B cell (primary cell): ENCODE data around the gene BLTP1. TPM values are rescaled to one million over a fixed set of nuclear protein-coding genes. Genes with fewer than 3 reads are reported as not detected.

ENCODE experiments used
- ATAC-seq: fragments of 200-7000 bp; cut with Tn5 transposase; one replicate; pipeline ENCODE4 v1.10.0; 2021; ENCODE audit warnings: low read depth, mild to moderate bottlenecking, moderate number of reproducible peaks, moderate library complexity
- CTCF ChIA-PET: fragments of 350-600 bp; sonication (Branson Sonifier 250); formaldehyde crosslinking; loops from one replicate; lab custom pipeline; 2021; ENCODE audit warnings: antibody characterized with exemption, inconsistent platforms; lab: Charles Lee
- POLR2A ChIA-PET: fragments of 350-600 bp; sonication (Branson Sonifier 250); formaldehyde crosslinking; loops from one replicate; lab custom pipeline; 2021; ENCODE audit warnings: antibody characterized with exemption; lab: Charles Lee
- DNase-seq: peaks from one replicate; pipeline ENCODE4 v3.0.0; 2013
- H2AFZ ChIP-seq: 2 replicates; pipeline ENCODE4 v1.6.1; 2012; ENCODE audit warnings: mild to moderate bottlenecking, low read depth, low read length; ENCODE audit not compliant: insufficient read depth, poor library complexity, severe bottlenecking
- H3K27ac ChIP-seq, 2 donors: 1 replicate in 1 of 2; 2 replicates in 1 of 2; pipeline ENCODE4 v1.5.1; 2012 to 2013; ENCODE audit warnings: low read length in 2 of 2, mild to moderate bottlenecking in 2 of 2, moderate library complexity in 1 of 2
- H3K27me3 ChIP-seq, 4 experiments: fragments of 200-600 bp in 1 of 4; sonication (generic) in 1 of 4; replicated peaks in 1 of 4; 1 replicate in 2 of 4; 2 replicates in 2 of 4; pipeline versions ENCODE4 v1.6.1 to v1.7.0; 2013 to 2016; ENCODE audit warnings: low read length in 3 of 4, mild to moderate bottlenecking in 2 of 4, mixed read lengths in 1 of 4, moderate library complexity in 1 of 4; ENCODE audit not compliant: insufficient read depth in 4 of 4, control insufficient read depth in 3 of 4; ENCODE audit errors: control extremely low read depth in 1 of 4
- H3K36me3 ChIP-seq, 2 experiments: replicated peaks in 1 of 2; 1 replicate in 1 of 2; 2 replicates in 1 of 2; pipeline versions ENCODE4 v1.6.1 to v1.7.1; 2013; ENCODE audit warnings: low read length in 1 of 2; ENCODE audit not compliant: insufficient read depth in 2 of 2, control insufficient read depth in 1 of 2; ENCODE audit errors: control extremely low read depth in 1 of 2, extremely low read depth in 1 of 2
- H3K4me1 ChIP-seq, 2 donors: fragments of 200-600 bp in 1 of 2; sonication (generic) in 1 of 2; 1 replicate in 1 of 2; 2 replicates in 1 of 2; pipeline versions ENCODE4 v1.5.1 to v1.6.1; 2013 to 2017; ENCODE audit warnings: low read length in 2 of 2; ENCODE audit not compliant: control insufficient read depth in 2 of 2, insufficient read depth in 2 of 2
- H3K4me2 ChIP-seq: replicated peaks from 2 replicates; pipeline ENCODE3; 2012; ENCODE audit warnings: mild to moderate bottlenecking, low read depth, low read length; ENCODE audit not compliant: poor library complexity, severe bottlenecking
- H3K4me3 ChIP-seq, 5 experiments: fragments of 200-600 bp in 1 of 5; sonication (generic) in 1 of 5; 1 replicate in 3 of 5; 2 replicates in 2 of 5; pipeline versions ENCODE4 v1.5.1 to v1.7.0; 2011 to 2016; ENCODE audit warnings: low read length in 4 of 5, mild to moderate bottlenecking in 4 of 5, low read depth in 2 of 5, control low read depth in 1 of 5, moderate library complexity in 1 of 5; ENCODE audit not compliant: insufficient read depth in 1 of 5; ENCODE audit errors: control extremely low read depth in 1 of 5, extremely low read depth in 1 of 5
- H3K79me2 ChIP-seq: fragments of 200-600 bp; sonication (generic); one replicate; pipeline ENCODE4 v1.6.0; 2016; ENCODE audit warnings: low read length; ENCODE audit not compliant: control insufficient read depth, insufficient read depth
- H3K9ac ChIP-seq: fragments of 200-600 bp; sonication (generic); 2 replicates; pipeline ENCODE4 v1.6.1; 2017; ENCODE audit warnings: mild to moderate bottlenecking, low read length, moderate library complexity
- H3K9me3 ChIP-seq, 3 donors: one replicate each; pipeline versions ENCODE4 v1.6.1 to v1.7.1; 2013; ENCODE audit warnings: low read length in 2 of 3; ENCODE audit not compliant: control insufficient read depth in 2 of 3, insufficient read depth in 1 of 3; ENCODE audit errors: control extremely low read depth in 1 of 3
- H4K20me1 ChIP-seq: 2 replicates; pipeline ENCODE4 v1.6.0; 2012; ENCODE audit warnings: mild to moderate bottlenecking, low read length; ENCODE audit not compliant: insufficient read depth, control insufficient read depth, poor library complexity, severe bottlenecking
- H3K27ac Mint-ChIP-seq: one replicate; pipeline ENCODE4 v1.8.0; 2021; ENCODE audit warnings: mixed read lengths
- H3K27me3 Mint-ChIP-seq: one replicate; pipeline ENCODE4 v1.8.0; 2021; ENCODE audit warnings: mixed read lengths
- H3K4me1 Mint-ChIP-seq: one replicate; pipeline ENCODE4 v1.8.0; 2021; ENCODE audit warnings: mixed read lengths
- H3K4me3 Mint-ChIP-seq: one replicate; pipeline ENCODE4 v1.8.0; 2021; ENCODE audit warnings: mixed read lengths
- H3K9me3 Mint-ChIP-seq: one replicate; pipeline ENCODE4 v1.8.0; 2022; ENCODE audit warnings: mixed read lengths; ENCODE audit not compliant: insufficient read depth
- CTCF ChIP-seq: fragments of 200-600 bp; IDR thresholded peaks from one replicate; pipeline ENCODE4 v1.8.0; 2022; ENCODE audit warnings: antibody characterized with exemption, mild to moderate bottlenecking
- EZH2 ChIP-seq: IDR thresholded peaks from 2 replicates; pipeline ENCODE4 v1.6.1; 2012; ENCODE audit warnings: borderline replicate concordance, low read depth, mild to moderate bottlenecking, moderate library complexity, low read length; ENCODE audit not compliant: insufficient read depth, poor library complexity, severe bottlenecking
- WGBS: methylation state at CpG from one replicate; pipeline ENCODE4 v1.1.5; 2013; ENCODE audit warnings: missing lambda C conversion rate; ENCODE audit not compliant: insufficient coverage; 5-methylcytosine and 5-hydroxymethylcytosine counted together
- intact Hi-C: fragments of 100-400 bp; cut with micrococcal nuclease; formaldehyde crosslinking; loops from one replicate; pipeline ENCODE4 v1.10.0; 2022
- polyA plus RNA-seq: library from polyadenylated mRNA; depleted of rRNA; stranded (reverse); fragments of >200 nt; gene quantifications from 2 replicates; pipeline ENCODE4 v1.2.3, GENCODE V29; 2012
- total RNA-seq, 2 donors: library from RNA; stranded (reverse); fragments of 120-200 nt in 1 of 2; gene quantifications; 1 replicate in 1 of 2; 2 replicates in 1 of 2; pipeline versions ENCODE4 v1.2.3 to v1.2.4, GENCODE V29; 2013 to 2022

BLTP1 gene
- total and polyA plus RNA-seq, 2 donors (not counting 1 experiment from before 2014, with no cell fraction given): 24.5 to 86.3 TPM

- H3K4me1 ChIP-seq: no peaks in the 10 kb centered on the region
- peaks cover 0 to 4% (median 2%) of the 10 kb centered on the region in 4 experiments for H3K27me3 ChIP-seq
- H3K27ac ChIP-seq: no peak overlapping the region
- H3K4me3 ChIP-seq: no peak overlapping the region
- Mint-ChIP-seq H3K4me3 (no peak overlapping the region), H3K27ac (no peak overlapping the region), H3K27me3 (peaks cover 13% of the 10 kb centered on the region), H3K9me3 (no peaks in the 10 kb centered on the region), H3K4me1 (no peaks in the 10 kb centered on the region)
- peak overlapping the region; percentile 22 for H2AFZ ChIP-seq
- CTCF ChIA-PET: no interaction called here
- POLR2A ChIA-PET: no interaction called here
- DNase-seq (no peak), ATAC-seq (no peak)
- H3K4me2 ChIP-seq: no peak overlapping the region
- 63% methylated on average over 5 of the region's 5 CpGs for WGBS
- TF ChIP-seq EZH2 (no peak), CTCF (no peak)
- H3K36me3 ChIP-seq: no peaks in the 10 kb centered on the region
- intact Hi-C loops: no loop called here
- H3K79me2 ChIP-seq: no peaks in the 10 kb centered on the region
- H4K20me1 ChIP-seq: no peaks in the 10 kb centered on the region
- H3K9me3 ChIP-seq: no peaks in the 10 kb centered on the region
- no peak overlapping the region for H3K9ac ChIP-seq
These were observed 20.5 kb upstream of the BLTP1 start for GRCh38 chr4:122131562-122132157.

- Histone ChIP-seq H3K9me3 (no peaks in the 10 kb centered on the region), H4K20me1 (no peaks in the 10 kb centered on the region), H3K4me1 (no peaks in the 10 kb centered on the region), H3K4me3 (no peak overlapping the region), H3K36me3 (no peaks in the 10 kb centered on the region), H2AFZ (no peak overlapping the region), H3K27ac (no peak overlapping the region), H3K79me2 (no peaks in the 10 kb centered on the region), H3K4me2 (no peak overlapping the region), H3K27me3 (peaks cover 0 to 4% (median 2%) of the 10 kb centered on the region in 4 experiments), H3K9ac (no peak overlapping the region)
- ATAC-seq: no peak
- CTCF ChIA-PET: no interaction called here
- TF ChIP-seq CTCF (no peak), EZH2 (no peak)
- no peak for DNase-seq
- POLR2A ChIA-PET: no interaction called here
- Mint-ChIP-seq H3K27ac (no peak overlapping the region), H3K9me3 (no peaks in the 10 kb centered on the region), H3K27me3 (peaks cover 13% of the 10 kb centered on the region), H3K4me3 (no peak overlapping the region), H3K4me1 (no peaks in the 10 kb centered on the region)
- intact Hi-C loops: no loop called here
- 100% methylated on average over 1 of the region's 3 CpGs for WGBS
These were observed 19.2 kb upstream of the BLTP1 start for GRCh38 chr4:122132891-122133290.
